SK-N-SH (cell line): ENCODE results near the gene ZNF277. TPM values are rescaled to one million over a fixed set of nuclear protein-coding genes. Genes with fewer than 3 reads are reported as not detected.

Experiments used
- CTCF ChIA-PET: fragments of 300-600, 350-600 bp; formaldehyde crosslinking; extraction: SDS; loops from one replicate; lab custom pipeline; 2021; lab: Yijun Ruan, JAX
- POLR2A ChIA-PET: fragments of 350-600 bp; sonication (Branson Sonifier 250); formaldehyde crosslinking; extraction: SDS; loops from one replicate; lab custom pipeline; 2020; ENCODE audit warnings: antibody characterized with exemption, inconsistent platforms; lab: Yijun Ruan, JAX
- DNase-seq: peaks from one replicate; pipeline ENCODE4 v3.0.0; 2012
- H2AFZ ChIP-seq: fragments of 200-600 bp; sonication (generic); 2 replicates; pipeline ENCODE4 v1.8.1; 2016; ENCODE audit warnings: antibody characterized with exemption, mild to moderate bottlenecking, low read depth
- H3F3A ChIP-seq: fragments of 200-600 bp; sonication (generic); replicated peaks from 2 replicates; pipeline ENCODE3; 2016; ENCODE audit warnings: antibody characterized with exemption, mild to moderate bottlenecking; ENCODE audit not compliant: insufficient read depth
- H3K27ac ChIP-seq, 2 experiments: fragments of 200-500 bp in 1 of 2; fragments of 200-600 bp in 1 of 2; sonication (Bioruptor generic) in 1 of 2; sonication (generic), shearing (Covaris generic) in 1 of 2; 2 replicates each; pipeline versions ENCODE4 v1.5.1 to v1.6.1; 2014 to 2016; ENCODE audit warnings: low read depth in 2 of 2, inconsistent platforms in 1 of 2, low read length in 1 of 2, mild to moderate bottlenecking in 1 of 2, mixed read lengths in 1 of 2
- H3K27me3 ChIP-seq: fragments of 200-600 bp; sonication (generic), shearing (Covaris generic); 2 replicates; pipeline ENCODE4 v1.6.1; 2016; ENCODE audit warnings: mixed run types; ENCODE audit not compliant: insufficient read depth
- H3K36me3 ChIP-seq, 2 experiments: fragments of 200-500 bp in 1 of 2; fragments of 200-600 bp in 1 of 2; sonication (Bioruptor generic) in 1 of 2; sonication (generic) in 1 of 2; replicated peaks in 1 of 2; 2 replicates each; pipeline versions ENCODE3 to v1.5.1; 2014 to 2016; ENCODE audit warnings: low read length in 1 of 2, mild to moderate bottlenecking in 1 of 2; ENCODE audit not compliant: insufficient read depth in 2 of 2, control insufficient read depth in 1 of 2
- H3K4me1 ChIP-seq, 2 experiments: fragments of 200-500 bp in 1 of 2; fragments of 200-600 bp in 1 of 2; sonication (Bioruptor generic) in 1 of 2; sonication (generic), shearing (Covaris generic) in 1 of 2; 2 replicates each; pipeline versions ENCODE4 v1.5.1 to v1.6.1; 2014 to 2016; ENCODE audit warnings: low read depth in 1 of 2, low read length in 1 of 2, mixed run types in 1 of 2; ENCODE audit not compliant: insufficient read depth in 2 of 2, control insufficient read depth in 1 of 2
- H3K4me2 ChIP-seq: fragments of 200-600 bp; sonication (generic), shearing (Covaris generic); 2 replicates; pipeline ENCODE4 v1.6.1; 2017; ENCODE audit warnings: mixed run types
- H3K4me3 ChIP-seq, 2 experiments: fragments of 200-500 bp in 1 of 2; fragments of 200-600 bp in 1 of 2; sonication (Bioruptor generic) in 1 of 2; sonication (generic), shearing (Covaris generic) in 1 of 2; 2 replicates each; pipeline versions ENCODE4 v1.5.1 to v1.8.1; 2014 to 2016; ENCODE audit warnings: low read depth in 2 of 2, inconsistent platforms in 1 of 2, low read length in 1 of 2, mild to moderate bottlenecking in 1 of 2, mixed read lengths in 1 of 2, moderate library complexity in 1 of 2
- H3K79me2 ChIP-seq: fragments of 200-600 bp; sonication (generic); 2 replicates; pipeline ENCODE4 v1.8.1; 2017; ENCODE audit warnings: mild to moderate bottlenecking; ENCODE audit not compliant: insufficient read depth
- H3K9ac ChIP-seq: fragments of 200-600 bp; sonication (generic); 2 replicates; pipeline ENCODE4 v1.6.1; 2017; ENCODE audit warnings: mixed run types
- H3K9me2 ChIP-seq: fragments of 200-600 bp; sonication (generic); 2 replicates; pipeline ENCODE4 v1.6.1; 2017; ENCODE audit warnings: mixed run types
- H3K9me3 ChIP-seq: fragments of 200-600 bp; sonication (generic); 2 replicates; pipeline ENCODE4 v1.6.1; 2017; ENCODE audit warnings: mixed run types, mild to moderate bottlenecking, moderate library complexity
- H4K20me1 ChIP-seq: fragments of 200-600 bp; sonication (generic); 2 replicates; pipeline ENCODE4 v1.6.1; 2017; ENCODE audit warnings: mild to moderate bottlenecking, mixed run types; ENCODE audit not compliant: insufficient read depth
- CHD2 ChIP-seq: fragments of 150-350 bp; IDR thresholded peaks from 2 replicates; pipeline ENCODE4 v1.6.1; 2018; ENCODE audit warnings: low read length; ENCODE audit not compliant: partially characterized antibody
- ELF1 ChIP-seq: IDR thresholded peaks from 2 replicates; pipeline ENCODE4 v1.4.0; 2012
- EP300 ChIP-seq, 2 experiments: IDR thresholded peaks; 2 replicates each; pipeline versions ENCODE4 v1.4.0 to v1.6.1; 2012; ENCODE audit warnings: borderline replicate concordance in 1 of 2, low read depth in 1 of 2, low read length in 1 of 2
- FOSL2 ChIP-seq: IDR thresholded peaks from 2 replicates; pipeline ENCODE4 v1.4.0; 2012; ENCODE audit warnings: low read depth, mild to moderate bottlenecking, moderate library complexity, borderline replicate concordance
- FOXJ3 ChIP-seq: sonication (generic); formaldehyde crosslinking; IDR thresholded peaks from 2 replicates; pipeline ENCODE4 v1.5.1; 2020; ENCODE audit warnings: mild to moderate bottlenecking, missing genetic modification reagents
- GABPA ChIP-seq: IDR thresholded peaks from 2 replicates; pipeline ENCODE4 v1.4.0; 2012; ENCODE audit warnings: low read depth, mild to moderate bottlenecking
- GATA2 ChIP-seq: sonication (generic); formaldehyde crosslinking; IDR thresholded peaks from 2 replicates; pipeline ENCODE4 v1.5.0; 2020; ENCODE audit warnings: mild to moderate bottlenecking, missing genetic modification reagents
- JUND ChIP-seq: IDR thresholded peaks from 2 replicates; pipeline ENCODE4 v1.4.0; 2012
- MAX ChIP-seq: IDR thresholded peaks from 2 replicates; pipeline ENCODE4 v1.4.0; 2012; ENCODE audit warnings: low read depth
- NFIC ChIP-seq: IDR thresholded peaks from 2 replicates; pipeline ENCODE4 v1.4.0; 2012; ENCODE audit warnings: borderline replicate concordance
- NRF1 ChIP-seq: IDR thresholded peaks from 2 replicates; pipeline ENCODE4 v1.6.1; 2012; ENCODE audit warnings: low read depth, mild to moderate bottlenecking, low read length
- PBX3 ChIP-seq: IDR thresholded peaks from 2 replicates; pipeline ENCODE4; 2012
- POLR2AphosphoS5 ChIP-seq: IDR thresholded peaks from 2 replicates; pipeline ENCODE4 v1.6.1; 2012; ENCODE audit warnings: low read depth, low read length
- RAD21 ChIP-seq: IDR thresholded peaks from 2 replicates; pipeline ENCODE4 v1.6.1; 2012; ENCODE audit warnings: mild to moderate bottlenecking, low read length
- RXRA ChIP-seq: IDR thresholded peaks from 2 replicates; pipeline ENCODE4 v1.4.0; 2012; ENCODE audit warnings: low read depth, mild to moderate bottlenecking, borderline replicate concordance
- SIN3A ChIP-seq: IDR thresholded peaks from 2 replicates; pipeline ENCODE4 v1.6.1; 2012; ENCODE audit warnings: low read depth, mild to moderate bottlenecking, low read length, moderate library complexity, borderline replicate concordance
- SMC3 ChIP-seq: IDR thresholded peaks from 2 replicates; pipeline ENCODE4 v1.6.1; 2012; ENCODE audit warnings: low read depth, low read length, improper control_type of control experiment
- TEAD4 ChIP-seq: IDR thresholded peaks from 2 replicates; pipeline ENCODE4 v1.4.0; 2012; ENCODE audit warnings: mild to moderate bottlenecking, borderline replicate concordance; ENCODE audit not compliant: insufficient read depth
- USF2 ChIP-seq: fragments of 150-350 bp; IDR thresholded peaks from 2 replicates; pipeline ENCODE4 v1.6.1; 2017; ENCODE audit warnings: antibody characterized with exemption, low read length, low read depth, borderline replicate concordance
- YY1 ChIP-seq: IDR thresholded peaks from 2 replicates; pipeline ENCODE4 v1.4.0; 2012; ENCODE audit warnings: low read depth, mild to moderate bottlenecking
- ZBTB33 ChIP-seq: IDR thresholded peaks from 2 replicates; pipeline ENCODE4 v1.4.0; 2012; ENCODE audit warnings: low read depth, borderline replicate concordance
- WGBS: methylation state at CpG from one replicate; pipeline ENCODE4 v1.1.6; 2017; ENCODE audit warnings: low lambda C conversion rate; 5-methylcytosine and 5-hydroxymethylcytosine counted together
- polyA plus RNA-seq, 3 experiments: library from polyadenylated mRNA; depleted of rRNA; stranded (reverse); fragments of >200 nt; gene quantifications; 2 replicates each; pipeline ENCODE4 v1.2.3, GENCODE V29; 2012
- TF ChIP-seq, protein P1 (sequence below): fragments of 150-350 bp; IDR thresholded peaks from 2 replicates; pipeline ENCODE4 v1.6.1; 2016; ENCODE audit warnings: mild to moderate bottlenecking, low read depth, low read length

ZNF277 gene
- polyA plus RNA-seq, 1 of the 3 experiments (the other 2 are of a cell fraction): 11.5 TPM

DNA sequence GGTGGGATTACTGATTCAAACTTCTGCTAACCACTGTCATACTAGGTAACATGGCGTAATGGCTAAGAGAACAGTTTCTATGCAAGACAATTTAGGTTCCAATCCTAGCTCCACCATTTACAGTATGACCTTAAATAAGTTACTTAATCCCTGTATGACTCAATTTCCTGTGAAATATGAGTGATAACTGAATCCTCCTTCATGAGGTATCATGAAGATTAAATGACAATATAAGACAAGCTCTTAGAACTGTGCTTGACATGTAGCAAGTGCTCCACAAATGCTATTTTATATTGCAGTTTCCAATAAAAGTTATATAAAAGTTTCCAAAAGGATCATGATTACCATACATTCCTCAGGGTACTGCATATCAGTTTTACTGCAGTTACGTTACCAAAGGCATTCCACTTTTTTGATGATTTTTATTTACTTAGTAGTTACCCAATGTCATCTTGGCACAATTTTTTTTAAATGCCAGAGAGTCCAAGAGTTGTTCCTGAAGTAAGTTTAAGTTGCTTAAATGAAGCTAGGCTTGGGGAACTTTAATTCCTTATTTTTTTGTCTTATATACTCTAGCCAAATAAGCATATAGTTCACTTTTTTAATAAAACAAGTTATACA, 7.3 kb upstream of the ZNF277 start:
- no peaks in the 10 kb centered on the region for H3K36me3 ChIP-seq
- H3K9me3 ChIP-seq: no peaks in the 10 kb centered on the region
- no peaks in the 10 kb centered on the region for H3F3A ChIP-seq
- 85% methylated on average over 2 of the region's 2 CpGs for WGBS
- H3K4me2 ChIP-seq: no peak overlapping the region
- no peaks in the 10 kb centered on the region for H3K27me3 ChIP-seq
- CTCF ChIA-PET: interaction anchor here (0.7 to 1.8 kb wide), 4 partner anchors 34 to 447 kb away, joined by 3 to 4 read pairs (median 4); no protein-coding TSS in a partner anchor
- POLR2A ChIA-PET: no interaction called here
- TF ChIP-seq MAX (no peak), POLR2AphosphoS5 (no peak), RXRA (no peak), JUND (no peak), ZBTB33 (no peak), FOXJ3 (CRISPR knock-in tag) (no peak), SIN3A (no peak), FOSL2 (peak; percentile 31; the same call in 1 of the 2 replicates), PBX3 (0 out of 2 replicates have a peak, but pooled peaks have one; percentile 20), CHD2 (no peak), GATA2 (no peak)
- H3K4me1 ChIP-seq: peaks cover 9% of the 10 kb centered on the region in 2 experiments; a peak in 3 of 4 replicates
- no peak overlapping the region for H3K4me3 ChIP-seq
- H3K9ac ChIP-seq: no peak overlapping the region
- no peak overlapping the region for H3K27ac ChIP-seq
- H3K9me2 ChIP-seq: no peaks in the 10 kb centered on the region
- H3K79me2 ChIP-seq: peaks cover 15% of the 10 kb centered on the region
- H4K20me1 ChIP-seq: no peaks in the 10 kb centered on the region
- H2AFZ ChIP-seq: no peak overlapping the region
- DNase-seq: no peak

DNA sequence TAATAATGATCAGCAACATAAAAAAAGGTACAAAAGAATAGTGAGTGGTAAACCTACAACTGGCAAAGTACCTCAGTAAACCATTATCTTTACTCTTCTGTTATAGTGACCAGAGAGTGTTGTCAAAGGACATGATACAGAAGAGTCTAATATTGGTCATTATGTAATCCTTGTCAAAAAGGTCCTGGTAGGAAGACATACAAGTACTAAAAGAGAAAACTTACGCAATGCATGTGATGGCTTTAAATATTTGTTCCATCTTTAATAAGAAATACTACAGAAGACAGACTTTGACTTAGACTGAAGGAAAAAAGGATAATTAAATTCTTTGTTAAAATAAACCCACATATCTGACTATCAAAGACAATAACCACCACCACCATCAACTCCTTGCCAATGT, 6.8 kb upstream of the ZNF277 start:
- Histone ChIP-seq H3K4me1 (peaks cover 9% of the 10 kb centered on the region in 2 experiments; a peak in 3 of 4 replicates), H3K9me3 (no peaks in the 10 kb centered on the region), H2AFZ (no peak overlapping the region), H3K9me2 (no peaks in the 10 kb centered on the region), H3K79me2 (peaks cover 19% of the 10 kb centered on the region), H3K36me3 (no peaks in the 10 kb centered on the region), H4K20me1 (no peaks in the 10 kb centered on the region), H3K4me2 (no peak overlapping the region), H3K4me3 (no peak overlapping the region), H3K27ac (no peak overlapping the region), H3K9ac (no peak overlapping the region), H3K27me3 (no peaks in the 10 kb centered on the region), H3F3A (no peaks in the 10 kb centered on the region)
- 100% methylated on average over 1 of the region's 1 CpG for WGBS
- no peak for DNase-seq
- ChIA-PET POLR2A (no interaction called here), CTCF (interaction anchor here (0.7 to 1.8 kb wide), 2 partner anchors 34 to 447 kb away, joined by 3 to 4 read pairs; no protein-coding TSS in a partner anchor)
- TF ChIP-seq CHD2: no peak
- no peak for TF ChIP-seq TEAD4
- no peak for TF ChIP-seq YY1
- TF ChIP-seq RAD21: no peak
- TF ChIP-seq FOXJ3 (CRISPR knock-in tag): no peak
- TF ChIP-seq GABPA: no peak
- no peak for TF ChIP-seq NRF1
- TF ChIP-seq USF2: no peak
- TF ChIP-seq PBX3: no peak
- no peak for TF ChIP-seq ELF1
- no peak for TF ChIP-seq NFIC
- TF ChIP-seq EP300 (IDR thresholded peaks at IDR 0.05; ENCODE audit: borderline replicate concordance in 1 of 2, low read depth in 1 of 2, low read length in 1 of 2): no peak
- no peak for TF ChIP-seq SMC3
- TF ChIP-seq, protein P1, sequence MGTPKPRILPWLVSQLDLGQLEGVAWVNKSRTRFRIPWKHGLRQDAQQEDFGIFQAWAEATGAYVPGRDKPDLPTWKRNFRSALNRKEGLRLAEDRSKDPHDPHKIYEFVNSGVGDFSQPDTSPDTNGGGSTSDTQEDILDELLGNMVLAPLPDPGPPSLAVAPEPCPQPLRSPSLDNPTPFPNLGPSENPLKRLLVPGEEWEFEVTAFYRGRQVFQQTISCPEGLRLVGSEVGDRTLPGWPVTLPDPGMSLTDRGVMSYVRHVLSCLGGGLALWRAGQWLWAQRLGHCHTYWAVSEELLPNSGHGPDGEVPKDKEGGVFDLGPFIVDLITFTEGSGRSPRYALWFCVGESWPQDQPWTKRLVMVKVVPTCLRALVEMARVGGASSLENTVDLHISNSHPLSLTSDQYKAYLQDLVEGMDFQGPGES: no peak
- no peak for TF ChIP-seq FOSL2
